K562 (cell line): Measurements from ENCODE around the gene RALGPS1. TPM values are rescaled to one million over a fixed set of nuclear protein-coding genes. Genes with fewer than 3 reads are reported as not detected.

ENCODE experiments used
- EGR1 ChIP-seq: fragments of 450-650 bp; conservative IDR thresholded peaks from 2 replicates; pipeline ENCODE4 v1.6.1; 2017; ENCODE audit warnings: mild to moderate bottlenecking
- ERF ChIP-seq: fragments of 450-650 bp; formaldehyde crosslinking; IDR thresholded peaks from 2 replicates; pipeline ENCODE4 v1.4.0; 2020; ENCODE audit warnings: mild to moderate bottlenecking, mixed read lengths
- HDAC3 ChIP-seq: fragments of 450-650 bp; IDR thresholded peaks from 2 replicates; pipeline ENCODE4 v1.6.1; 2018; ENCODE audit warnings: borderline replicate concordance, mild to moderate bottlenecking, moderate library complexity; ENCODE audit not compliant: partially characterized antibody
- HLTF ChIP-seq: fragments of 450-650 bp; IDR thresholded peaks from 2 replicates; pipeline ENCODE4 v1.6.1; 2016
- HNRNPK ChIP-seq: fragments of 200-400 bp; formaldehyde crosslinking; IDR thresholded peaks from one replicate; pipeline ENCODE4 v1.6.1; 2018; ENCODE audit warnings: mild to moderate bottlenecking, low read depth, low read length; ENCODE audit not compliant: poor library complexity, severe bottlenecking
- IRF1 ChIP-seq: sonication (generic); formaldehyde crosslinking; IDR thresholded peaks from 2 replicates; pipeline ENCODE4 v1.8.0; 2022; ENCODE audit warnings: missing genetic modification reagents, mild to moderate bottlenecking, borderline replicate concordance
- KDM4B ChIP-seq, 2 experiments: fragments of 450-650 bp in 1 of 2; sonication (generic) in 1 of 2; IDR thresholded peaks; 2 replicates each; pipeline ENCODE4 v1.6.1; 2016 to 2017; ENCODE audit warnings: borderline replicate concordance in 2 of 2, antibody characterized with exemption in 1 of 2, low read depth in 1 of 2, mild to moderate bottlenecking in 1 of 2
- MECOM ChIP-seq: fragments of 250-450 bp; sonication (Bioruptor Pico); IDR thresholded peaks from 2 replicates; pipeline ENCODE4 v1.8.0; 2022; ENCODE audit warnings: inconsistent platforms
- NEUROD1 ChIP-seq: fragments of 150-350 bp; IDR thresholded peaks from 2 replicates; pipeline ENCODE4 v1.6.1; 2014; ENCODE audit warnings: borderline replicate concordance, low read length, low read depth; ENCODE audit not compliant: partially characterized antibody
- SFPQ ChIP-seq: fragments of 200-400 bp; formaldehyde crosslinking; IDR thresholded peaks from 2 replicates; pipeline ENCODE4 v1.6.1; 2017; ENCODE audit warnings: mild to moderate bottlenecking, low read depth, low read length, moderate library complexity
- TBP ChIP-seq: optimal IDR thresholded peaks from 2 replicates; pipeline ENCODE3; 2011; ENCODE audit warnings: low read depth, low read length, improper control_type of control experiment
- TEAD4 ChIP-seq, 2 experiments: sonication (generic) in 1 of 2; formaldehyde crosslinking in 1 of 2; IDR thresholded peaks; 2 replicates each; pipeline versions ENCODE4 v1.6.1 to v1.8.0; 2012 to 2022; ENCODE audit warnings: borderline replicate concordance in 1 of 2, inconsistent platforms in 1 of 2, low read length in 1 of 2, mild to moderate bottlenecking in 1 of 2, missing genetic modification reagents in 1 of 2
- ZNF444 ChIP-seq: fragments of 250-450 bp; sonication (Bioruptor Pico); IDR thresholded peaks from 2 replicates; pipeline ENCODE4 v1.4.0; 2020; ENCODE audit warnings: mild to moderate bottlenecking, moderate library complexity
- ZNF609 ChIP-seq: sonication (generic); formaldehyde crosslinking; IDR thresholded peaks from 2 replicates; pipeline ENCODE4 v1.8.1; 2023; ENCODE audit warnings: missing genetic modification reagents, mild to moderate bottlenecking, borderline replicate concordance
- polyA plus RNA-seq, 8 experiments: library from polyadenylated mRNA; depleted of rRNA in 4 of 8; stranded (reverse) in 5 of 8; unstranded in 3 of 8; fragments of >200 nt; fragmentation: Nextera tagmentation in 2 of 8; fragmentation: Illumina TruSeq in 1 of 8; extraction: Ambion mirVana in 2 of 8; extraction: Trizol in 1 of 8; gene quantifications; 2 replicates each; pipeline versions ENCODE4 v1.2.1 to v1.2.3, GENCODE V29; 2011 to 2014; ENCODE audit warnings: inconsistent platforms in 1 of 8, missing spikeins in 1 of 8
- total RNA-seq, 7 experiments: library from RNA; depleted of rRNA in 6 of 7; stranded (reverse); fragments of >200 nt in 6 of 7; fragmentation: Illumina TruSeq in 2 of 7; extraction: Trizol in 2 of 7; gene quantifications; 2 replicates each; pipeline versions ENCODE4 v1.2.1 to v1.2.3, GENCODE V29; 2011 to 2021; ENCODE audit warnings: low replicate concordance in 1 of 7
- TF ChIP-seq, protein P1 (sequence below): fragments of 450-650 bp; formaldehyde crosslinking; IDR thresholded peaks from 2 replicates; pipeline ENCODE4 v1.4.0; 2020; ENCODE audit warnings: mild to moderate bottlenecking

Gene RALGPS1
- total and polyA plus RNA-seq, 9 of the 15 experiments (the other 6 are each of a cell fraction or from before 2014, with no cell fraction given) = 0.04 to 2.6 (median 1.5) TPM

DNA sequence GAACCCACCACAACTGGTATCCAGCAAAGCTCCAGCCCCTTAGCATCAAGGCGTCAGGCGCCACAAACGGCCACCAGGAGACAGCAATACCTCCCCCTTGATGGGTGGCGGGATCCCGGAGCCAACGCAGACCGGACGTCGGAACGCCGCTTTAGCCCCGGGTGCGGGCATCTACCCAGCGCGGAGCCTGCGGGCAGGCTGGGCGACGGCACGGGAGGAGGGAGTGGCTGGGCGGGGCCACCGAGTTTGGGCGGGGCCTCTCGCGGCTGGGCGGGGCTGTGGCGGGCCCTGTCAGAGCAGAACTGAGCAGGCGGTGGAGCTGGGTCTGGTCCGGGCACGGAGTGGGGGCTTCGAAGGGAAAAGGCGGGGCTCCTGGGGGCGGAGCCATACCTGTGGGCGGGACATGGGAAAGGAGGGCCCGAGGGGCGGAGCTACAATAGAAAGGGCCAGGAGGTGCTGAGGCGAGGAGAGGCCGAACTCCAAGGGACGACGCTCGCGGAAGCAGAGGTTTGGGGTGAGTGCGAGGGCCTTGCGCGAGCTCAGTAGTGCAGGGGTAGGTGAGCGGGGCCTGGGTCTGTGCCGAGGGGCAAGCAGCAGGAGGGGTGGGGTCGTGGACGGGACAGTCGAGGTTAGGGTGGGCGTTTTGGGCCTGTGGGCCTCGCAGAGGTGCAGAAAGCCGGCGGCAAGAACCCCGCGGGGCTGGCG lies 309.7 kb downstream of the RALGPS1 start (continued):
- TF ChIP-seq NEUROD1 (peak; percentile 28), EGR1 (peak; percentile 44; the same call in 1 of the 2 replicates), HLTF (no peak), ERF (no peak), HDAC3 (no peak), TBP (no peak), KDM4B (IDR thresholded peaks at IDR 0.05; ENCODE audit: borderline replicate concordance in 2 of 2, low read depth in 1 of 2) (no peak), ZNF609 (CRISPR knock-in tag) (no peak), ZNF444 (CRISPR knock-in tag) (no peak), MECOM (CRISPR knock-in tag) (no peak), TEAD4 (IDR thresholded peaks at IDR 0.05; ENCODE audit: low read length) (no peak), TEAD4 (CRISPR knock-in tag; IDR thresholded peaks at IDR 0.05; ENCODE audit: borderline replicate concordance) (0 out of 2 replicates have a peak, but pooled peaks have one; percentile 15), IRF1 (CRISPR knock-in tag) (no peak), HNRNPK (no peak), SFPQ (no peak)
- TF ChIP-seq, protein P1, sequence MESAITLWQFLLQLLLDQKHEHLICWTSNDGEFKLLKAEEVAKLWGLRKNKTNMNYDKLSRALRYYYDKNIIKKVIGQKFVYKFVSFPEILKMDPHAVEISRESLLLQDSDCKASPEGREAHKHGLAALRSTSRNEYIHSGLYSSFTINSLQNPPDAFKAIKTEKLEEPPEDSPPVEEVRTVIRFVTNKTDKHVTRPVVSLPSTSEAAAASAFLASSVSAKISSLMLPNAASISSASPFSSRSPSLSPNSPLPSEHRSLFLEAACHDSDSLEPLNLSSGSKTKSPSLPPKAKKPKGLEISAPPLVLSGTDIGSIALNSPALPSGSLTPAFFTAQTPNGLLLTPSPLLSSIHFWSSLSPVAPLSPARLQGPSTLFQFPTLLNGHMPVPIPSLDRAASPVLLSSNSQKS (CRISPR knock-in tag) = no peak
